Right renal pelvis (tissue), 4 donors: ENCODE measurements around the gene TCAF2. TPM values are rescaled to one million over a fixed set of nuclear protein-coding genes. Genes with fewer than 3 reads are reported as not detected.

ENCODE experiments used
- polyA plus RNA-seq, 4 donors: library from polyadenylated mRNA; unstranded; fragments of 120-200 nt; gene quantifications; one replicate each; pipeline ENCODE4 v1.2.1, GENCODE V29; 2013; ENCODE audit not compliant: insufficient read length in 4 of 4

The TCAF2 gene
- polyA plus RNA-seq, 4 donors, result 2.4 to 4.0 (median 3.0) TPM

Other genes with a start within 250 kb of the TCAF2 start
- gene ZYX, start 239.6 kb upstream of the TCAF2 start, polyA plus RNA-seq, result 100 to 1,000 TPM in 1 of 4 donors, 10 to 100 TPM in 3; 75.8 to 120 (median 89.8) TPM
- gene EPHA1, start 212.1 kb upstream of the TCAF2 start, polyA plus RNA-seq, result 10 to 100 TPM; 16.5 to 22.5 (median 17.6) TPM
- gene TAS2R60, start 177.5 kb upstream of the TCAF2 start, polyA plus RNA-seq, result not detected
- not detected for gene TAS2R41, start 143.1 kb upstream of the TCAF2 start, polyA plus RNA-seq
- 1 to 10 TPM in 1 of 4 donors, under 1 TPM in 3; 0.08 to 1.4 (median 0.60) TPM for gene CTAGE15, start 49.2 kb upstream of the TCAF2 start, polyA plus RNA-seq
- under 1 TPM in 1 of 4 donors, not detected in 3; 0.06 TPM for gene CTAGE6, start 136.7 kb downstream of the TCAF2 start, polyA plus RNA-seq